Right renal pelvis (tissue), 4 donors: Measurements from ENCODE around the gene ASB4. TPM values are rescaled to one million over a fixed set of nuclear protein-coding genes. Genes with fewer than 3 reads are reported as not detected.

Experiments
- DNase-seq, 4 donors: peaks; one replicate each; pipeline ENCODE4 v3.0.0-alpha.2; 2013; ENCODE audit warnings: low read depth in 4 of 4, low spot score in 3 of 4, missing footprints in 1 of 4
- polyA plus RNA-seq, 4 donors: library from polyadenylated mRNA; unstranded; fragments of 120-200 nt; gene quantifications; one replicate each; pipeline ENCODE4 v1.2.1, GENCODE V29; 2013; ENCODE audit not compliant: insufficient read length in 4 of 4

Gene ASB4
- polyA plus RNA-seq, 4 donors, result 0.08 to 0.24 (median 0.15) TPM

- no peak for DNase-seq
These were observed 39.8 kb downstream of the ASB4 start for GRCh38 chr7:95525503-95525902.

DNA sequence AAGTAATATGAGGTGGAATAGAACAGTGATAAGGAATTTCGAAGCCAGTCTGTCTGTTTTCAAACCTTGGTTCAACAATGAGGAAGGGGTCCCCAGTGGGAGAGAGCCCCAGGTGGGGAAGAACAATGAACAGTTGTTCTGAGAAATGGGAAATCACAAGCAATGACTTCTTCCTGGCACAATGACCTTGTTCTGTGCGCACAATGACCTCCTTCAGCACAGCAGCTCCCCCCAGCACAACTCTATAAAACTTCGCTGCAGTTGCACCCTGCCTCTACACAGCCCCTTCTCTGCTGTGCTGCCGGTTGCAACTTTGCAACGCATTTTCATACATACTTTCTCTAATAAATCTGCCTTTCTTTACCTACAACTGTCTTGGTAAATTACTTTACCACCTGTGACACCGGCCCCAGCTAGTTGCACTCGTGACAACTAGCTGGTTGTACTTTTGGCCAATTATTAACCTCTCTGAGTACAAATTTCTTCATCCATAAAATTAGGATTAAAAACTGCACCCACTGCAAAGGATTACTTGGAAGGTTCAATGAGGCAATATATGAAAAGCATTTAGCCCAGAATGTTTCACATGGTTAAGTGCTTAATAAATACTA, 40.5 kb downstream of the ASB4 start:
- no peak for DNase-seq

GRCh38 chr7:95527033-95527775, 41.5 kb downstream of the ASB4 start:
- peak in 3 of 4 donors; percentile 46 to 56 (median 49) for DNase-seq

GRCh38 chr7:95527776-95528250, 42.1 kb downstream of the ASB4 start:
- no peak for DNase-seq

GRCh38 chr7:95529701-95530100, 44.0 kb downstream of the ASB4 start:
- DNase-seq, result no peak

- DNase-seq, result no peak
These were observed 45.1 kb downstream of the ASB4 start for GRCh38 chr7:95530881-95531280.

DNA sequence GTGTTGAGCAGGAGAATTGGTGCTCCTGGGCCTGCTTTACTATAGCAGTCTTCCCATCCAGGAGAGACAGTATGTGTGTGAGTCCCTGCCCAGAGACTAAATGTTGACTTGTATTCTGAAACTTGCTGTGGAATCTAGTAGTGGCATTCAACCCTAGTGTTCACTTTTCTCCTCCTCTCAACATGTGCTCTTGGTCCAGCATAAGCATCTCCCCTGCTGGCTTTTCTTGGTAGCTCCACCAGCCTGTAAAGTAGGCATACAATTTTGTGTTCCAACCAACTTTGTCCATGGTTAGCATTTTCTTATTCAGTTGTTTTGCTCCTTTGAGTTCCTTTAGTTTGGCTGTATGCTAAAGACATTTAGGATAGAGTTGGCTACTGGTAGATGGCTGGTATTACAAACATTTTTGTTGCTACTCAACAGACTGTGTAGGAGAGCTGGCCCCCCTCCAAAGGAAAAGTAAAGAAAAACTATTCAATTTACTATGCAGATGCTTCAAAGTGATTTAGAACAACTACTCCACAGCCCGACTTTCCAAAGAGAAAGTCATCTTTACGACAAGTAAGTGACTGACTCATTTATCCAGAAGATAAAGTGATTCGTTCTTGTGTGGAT, 46.0 kb downstream of the ASB4 start:
- DNase-seq, result no peak

- DNase-seq, result no peak
These were observed 49.1 kb downstream of the ASB4 start for GRCh38 chr7:95534796-95535195.

DNA sequence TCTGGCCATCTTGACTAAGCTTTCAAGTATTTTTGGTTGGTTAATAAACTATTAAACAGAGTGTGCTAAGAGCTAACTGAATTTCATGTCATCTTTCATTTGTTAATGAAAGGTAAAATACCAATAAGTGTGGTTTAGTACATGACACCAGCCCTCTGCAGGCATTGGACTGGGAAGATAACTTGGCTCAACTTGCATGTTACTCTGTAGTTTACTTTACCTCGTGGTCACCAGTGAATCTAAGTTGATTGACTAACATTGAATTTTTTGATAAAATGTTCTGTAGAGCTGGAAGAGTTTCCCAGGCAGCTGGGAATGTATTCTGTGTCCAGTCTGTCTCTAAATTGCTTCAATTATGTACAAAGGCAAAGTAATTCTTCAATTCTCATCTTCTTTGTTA, 49.9 kb downstream of the ASB4 start:
- DNase-seq, result no peak

DNA sequence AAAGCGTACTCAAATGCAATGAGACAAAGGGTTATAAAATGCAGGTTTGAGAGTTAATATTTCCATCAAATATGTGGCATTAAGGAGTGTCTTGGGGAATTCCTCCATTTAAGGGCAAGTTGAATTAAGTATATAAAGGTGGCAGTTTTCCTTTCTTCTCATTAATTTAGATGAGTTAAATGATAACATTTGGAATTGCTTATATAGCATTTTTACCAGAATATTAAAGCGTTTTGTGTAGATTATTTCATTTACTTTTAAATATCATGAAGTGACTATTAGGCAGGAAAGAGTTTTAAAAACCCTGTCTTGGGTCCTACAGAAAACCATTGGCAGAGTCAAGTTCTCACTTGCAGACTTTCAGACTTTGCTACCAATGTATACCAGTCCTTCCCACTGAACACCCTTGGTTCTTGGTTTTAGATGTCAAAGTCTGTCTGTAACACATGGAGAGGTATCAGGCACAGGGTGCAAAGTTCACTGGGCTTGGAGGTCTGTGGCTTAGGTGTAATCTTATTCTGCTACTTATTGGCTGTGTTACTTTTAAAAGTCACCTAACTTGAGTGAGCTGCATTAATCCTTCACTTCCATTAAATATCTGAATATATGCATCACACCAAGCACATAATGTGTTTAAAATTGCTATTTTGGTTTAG, 51.0 kb downstream of the ASB4 start:
- no peak for DNase-seq

DNA sequence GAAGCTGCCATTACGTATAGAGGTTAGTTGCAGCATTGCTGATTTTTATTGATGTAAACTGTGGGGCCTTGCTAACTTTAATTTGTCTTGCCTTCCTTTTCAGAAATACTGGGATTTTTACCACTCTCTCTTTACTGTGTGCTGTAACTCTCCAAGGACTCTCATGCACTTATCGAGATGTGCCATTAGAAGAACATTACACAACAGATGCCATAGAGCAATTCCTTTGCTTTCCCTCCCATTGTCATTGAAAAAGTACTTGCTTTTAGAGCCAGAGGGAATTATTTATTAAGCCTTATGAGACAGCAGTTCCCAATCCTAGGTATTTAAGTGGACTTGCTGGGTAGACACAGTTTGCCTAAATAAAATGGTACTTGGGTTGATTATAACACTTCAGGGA, 51.7 kb downstream of the ASB4 start:
- DNase-seq, result no peak

GRCh38 chr7:95539426-95539825, 53.7 kb downstream of the ASB4 start:
- DNase-seq, result no peak

- no peak for DNase-seq
These were observed 54.6 kb downstream of the ASB4 start for GRCh38 chr7:95540366-95540765.

GRCh38 chr7:95543312-95543711, 57.6 kb downstream of the ASB4 start:
- no peak for DNase-seq

DNA sequence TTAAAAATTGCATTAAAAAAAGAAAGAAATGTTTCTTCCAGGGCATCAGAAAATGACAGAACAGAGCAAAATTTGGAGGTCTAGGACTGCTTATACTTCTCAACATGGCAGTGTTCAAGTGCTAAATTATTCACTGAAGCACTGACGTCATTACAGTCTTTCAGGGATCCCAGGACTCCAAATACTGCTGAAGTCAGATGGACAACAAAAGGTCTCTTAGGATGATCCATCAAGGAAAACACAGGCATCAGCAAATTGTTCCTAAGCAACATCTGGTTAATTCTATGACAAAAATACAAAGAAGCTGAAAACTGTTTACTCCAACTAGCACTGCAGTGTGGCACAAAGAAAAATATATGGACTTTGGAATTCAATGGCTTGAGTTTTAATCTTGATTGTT, 58.4 kb downstream of the ASB4 start:
- no peak for DNase-seq

- peak in 3 of 4 donors; percentile 38 to 54 (median 42) for DNase-seq
These were observed 59.4 kb downstream of the ASB4 start for GRCh38 chr7:95545007-95545615.

DNA sequence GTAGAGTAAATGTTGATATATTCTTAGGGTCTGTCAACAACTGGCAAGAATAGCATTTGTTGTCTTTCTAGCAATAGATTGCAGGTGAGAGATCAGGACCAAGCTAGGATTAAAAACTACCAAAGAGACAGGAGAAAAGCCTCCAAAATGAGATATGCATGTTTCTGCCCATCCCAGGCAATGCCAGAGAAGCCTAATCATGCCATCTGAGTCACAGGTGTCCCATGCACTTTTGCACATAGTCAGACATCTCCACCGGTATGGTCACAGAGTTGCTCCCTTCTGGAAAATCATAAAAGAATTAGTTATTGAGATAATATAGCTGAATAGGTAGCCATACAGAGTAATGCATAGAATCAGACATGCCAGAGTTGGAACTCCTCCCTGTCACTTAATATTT, 59.9 kb downstream of the ASB4 start:
- DNase-seq, result no peak

GRCh38 chr7:95546647-95547046, 60.9 kb downstream of the ASB4 start:
- DNase-seq, result no peak

DNA sequence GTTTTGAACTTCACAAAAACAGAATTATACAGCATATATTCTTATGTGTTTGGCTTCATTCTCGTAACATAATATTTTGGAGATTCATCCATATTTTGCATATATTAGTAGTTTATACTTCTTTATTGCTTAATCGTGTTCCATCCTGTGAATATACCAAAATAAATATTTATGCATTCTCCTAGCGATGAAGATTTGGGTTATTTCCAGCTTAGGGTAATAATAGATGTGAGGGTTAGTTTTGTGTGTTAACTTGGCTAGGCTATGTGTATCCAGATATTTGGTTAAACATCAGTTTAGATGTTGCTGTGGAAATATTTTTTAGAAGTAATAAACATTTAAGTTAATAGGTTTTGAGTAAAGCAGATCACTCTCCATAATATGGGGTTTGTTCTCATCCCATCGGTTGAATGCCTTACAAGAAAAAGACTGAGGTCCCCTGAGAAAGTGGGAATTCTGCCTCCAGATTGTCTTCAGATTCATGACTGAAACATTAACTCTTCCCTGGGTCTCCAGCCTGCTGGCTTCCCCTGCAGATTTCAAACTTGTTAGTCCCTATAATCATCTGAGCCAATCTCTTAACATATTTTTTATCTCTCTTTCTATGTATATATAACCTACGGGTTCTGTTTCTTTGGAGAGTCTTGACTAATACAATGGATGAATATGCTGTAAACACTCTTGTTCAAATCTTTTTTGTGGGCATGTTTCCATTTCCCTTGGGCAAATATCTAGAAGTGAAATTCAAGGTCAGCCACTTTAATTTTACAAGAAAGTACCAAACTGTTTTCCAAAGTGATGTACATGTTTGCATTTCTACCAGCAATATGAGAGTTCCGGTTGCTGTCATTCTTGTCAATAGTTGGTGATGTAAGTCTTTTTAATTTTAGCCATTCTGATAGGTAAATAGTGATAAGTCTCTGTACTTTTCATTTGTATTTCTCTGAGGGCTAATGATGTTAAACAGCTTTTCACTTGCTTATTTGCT, 61.9 kb downstream of the ASB4 start:
- DNase-seq, result no peak
